Left ventricle myocardium inferior (tissue), 1 donor: ENCODE data around the gene OVOL3. TPM values are rescaled to one million over a fixed set of nuclear protein-coding genes. Genes with fewer than 3 reads are reported as not detected.
"Not testable (repeated sequence)": the region's sequence is repeated elsewhere in the genome, so short reads cannot be mapped to it uniquely, and the experiment has no call there.

ENCODE experiments used
- DNase-seq: peaks from one replicate; pipeline ENCODE4 v3.0.0-alpha.2; 2020
- H3K27ac ChIP-seq: fragments of 200-600 bp; replicated peaks from 2 replicates; pipeline ENCODE4 v1.8.0; 2021
- H3K27me3 ChIP-seq: fragments of 200-600 bp; 2 replicates; pipeline ENCODE4 v1.8.0; 2021; ENCODE audit warnings: low read depth
- H3K36me3 ChIP-seq: fragments of 200-600 bp; 2 replicates; pipeline ENCODE4 v1.8.0; 2021
- H3K4me1 ChIP-seq: fragments of 200-600 bp; 2 replicates; pipeline ENCODE4 v1.8.0; 2021
- H3K4me3 ChIP-seq: fragments of 200-600 bp; 2 replicates; pipeline ENCODE4 v1.8.0; 2021; ENCODE audit warnings: mild to moderate bottlenecking, moderate library complexity
- H3K9me3 ChIP-seq: fragments of 200-600 bp; replicated peaks from 2 replicates; pipeline ENCODE4 v1.8.0; 2021
- intact Hi-C: fragments of 100-400 bp; cut with micrococcal nuclease; formaldehyde crosslinking; loops from one replicate; pipeline ENCODE4 v1.11.0; 2022
- total RNA-seq: library from RNA; stranded (reverse); fragmentation: NEBNext Ultra II Directional; extraction: Animal tissue kit (Norgen Biotek cat#: 25700); gene quantifications from one replicate; pipeline ENCODE4 v1.2.1, GENCODE V29; 2021
- TF ChIP-seq, protein P1 (sequence below): fragments of 200-600 bp; IDR thresholded peaks from 2 replicates; pipeline ENCODE4 v1.8.0; 2021; ENCODE audit warnings: antibody characterized with exemption, mild to moderate bottlenecking, borderline replicate concordance
- donor health status: DM: no; HTN: yes; CAD: no; lungs with severe emphysema.

OVOL3 gene
- total RNA-seq, 1 donor from 2014 or later: not detected

DNA sequence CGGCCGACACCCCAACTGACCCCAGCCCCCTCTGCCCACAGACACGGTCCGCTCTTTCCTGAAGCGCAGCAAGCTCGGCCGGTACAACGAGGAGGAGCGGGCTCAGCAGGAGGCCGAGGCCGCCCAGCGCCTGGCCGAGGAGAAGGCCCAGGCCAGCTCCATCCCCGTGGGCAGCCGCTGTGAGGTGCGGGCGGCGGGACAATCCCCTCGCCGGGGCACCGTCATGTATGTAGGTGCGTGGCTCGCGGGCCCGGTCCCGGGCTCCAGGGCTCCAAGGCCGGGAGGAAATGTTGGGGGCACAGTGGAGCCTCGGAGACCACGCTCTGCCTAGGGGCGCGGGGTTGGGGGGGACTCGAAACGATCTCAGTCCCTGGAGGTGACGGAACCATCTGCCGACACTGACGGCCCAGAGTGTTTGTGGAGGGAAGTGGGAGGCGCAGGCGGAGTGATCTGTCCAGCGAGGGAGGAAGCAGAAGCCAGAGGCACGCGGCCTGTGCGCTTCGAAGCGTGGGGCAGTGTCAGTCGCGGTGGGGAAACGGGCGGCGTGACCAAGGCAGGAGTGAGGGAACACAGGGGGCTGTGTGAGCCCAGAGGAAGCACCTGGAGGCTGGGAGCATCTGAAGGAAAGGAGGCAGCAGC, 10.7 kb downstream of the OVOL3 start:
- peaks cover 7% of the 10 kb centered on the region for H3K4me1 ChIP-seq
- intact Hi-C loops: no loop called here
- H3K27ac ChIP-seq: no peak overlapping the region
- DNase-seq: no peak
- H3K4me3 ChIP-seq: no peak overlapping the region
- TF ChIP-seq, protein P1, sequence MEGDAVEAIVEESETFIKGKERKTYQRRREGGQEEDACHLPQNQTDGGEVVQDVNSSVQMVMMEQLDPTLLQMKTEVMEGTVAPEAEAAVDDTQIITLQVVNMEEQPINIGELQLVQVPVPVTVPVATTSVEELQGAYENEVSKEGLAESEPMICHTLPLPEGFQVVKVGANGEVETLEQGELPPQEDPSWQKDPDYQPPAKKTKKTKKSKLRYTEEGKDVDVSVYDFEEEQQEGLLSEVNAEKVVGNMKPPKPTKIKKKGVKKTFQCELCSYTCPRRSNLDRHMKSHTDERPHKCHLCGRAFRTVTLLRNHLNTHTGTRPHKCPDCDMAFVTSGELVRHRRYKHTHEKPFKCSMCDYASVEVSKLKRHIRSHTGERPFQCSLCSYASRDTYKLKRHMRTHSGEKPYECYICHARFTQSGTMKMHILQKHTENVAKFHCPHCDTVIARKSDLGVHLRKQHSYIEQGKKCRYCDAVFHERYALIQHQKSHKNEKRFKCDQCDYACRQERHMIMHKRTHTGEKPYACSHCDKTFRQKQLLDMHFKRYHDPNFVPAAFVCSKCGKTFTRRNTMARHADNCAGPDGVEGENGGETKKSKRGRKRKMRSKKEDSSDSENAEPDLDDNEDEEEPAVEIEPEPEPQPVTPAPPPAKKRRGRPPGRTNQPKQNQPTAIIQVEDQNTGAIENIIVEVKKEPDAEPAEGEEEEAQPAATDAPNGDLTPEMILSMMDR: no peak
- H3K9me3 ChIP-seq: no peaks in the 10 kb centered on the region
- H3K27me3 ChIP-seq: no peaks in the 10 kb centered on the region
- peaks cover 70% of the 10 kb centered on the region for H3K36me3 ChIP-seq

DNA sequence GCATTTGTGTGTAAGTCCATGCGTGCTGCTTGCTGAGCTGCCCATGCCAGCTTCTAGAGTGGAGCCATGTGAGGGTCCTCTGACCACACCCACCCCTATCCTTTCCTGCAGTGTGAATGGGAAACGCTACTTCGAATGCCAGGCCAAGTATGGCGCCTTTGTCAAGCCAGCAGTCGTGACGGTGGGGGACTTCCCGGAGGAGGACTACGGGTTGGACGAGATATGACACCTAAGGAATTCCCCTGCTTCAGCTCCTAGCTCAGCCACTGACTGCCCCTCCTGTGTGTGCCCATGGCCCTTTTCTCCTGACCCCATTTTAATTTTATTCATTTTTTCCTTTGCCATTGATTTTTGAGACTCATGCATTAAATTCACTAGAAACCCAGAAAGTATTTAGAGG, 14.6 kb downstream of the OVOL3 start:
- no peaks in the 10 kb centered on the region for H3K9me3 ChIP-seq
- H3K36me3 ChIP-seq: peaks cover 48% of the 10 kb centered on the region
- TF ChIP-seq, protein P1: no peak
- H3K27me3 ChIP-seq: no peaks in the 10 kb centered on the region
- H3K27ac ChIP-seq: no peak overlapping the region
- peaks cover 21% of the 10 kb centered on the region for H3K4me1 ChIP-seq
- no peak for DNase-seq
- intact Hi-C loops: no loop called here
- H3K4me3 ChIP-seq: no peak overlapping the region

DNA sequence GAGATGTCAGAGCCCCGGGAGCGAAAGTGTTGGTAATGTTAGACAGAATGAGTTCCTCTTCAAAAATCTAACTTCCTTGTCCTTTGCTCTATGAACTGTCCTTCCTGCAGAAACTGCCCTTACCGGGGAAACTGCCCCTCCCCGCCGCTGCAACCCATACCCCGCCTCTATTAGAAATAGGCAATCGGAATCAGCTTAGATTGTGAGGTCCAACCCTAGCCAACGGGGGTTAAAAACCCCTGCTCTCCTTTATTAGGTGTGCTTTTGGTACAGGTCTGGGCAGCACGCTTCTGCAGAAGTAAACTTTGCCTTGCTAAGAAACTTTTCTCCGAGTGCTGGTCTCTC, 17.4 kb downstream of the OVOL3 start:
- Histone ChIP-seq H3K27me3 (no peaks in the 10 kb centered on the region), H3K4me3 (peak overlapping the region; percentile 65), H3K4me1 (peaks cover 26% of the 10 kb centered on the region), H3K36me3 (peaks cover 26% of the 10 kb centered on the region), H3K9me3 (no peaks in the 10 kb centered on the region), H3K27ac (peak overlapping the region; percentile 94)
- intact Hi-C loops: no loop called here
- TF ChIP-seq, protein P1: no peak
- peak; percentile 39 for DNase-seq

GRCh38 chr19:36131221-36131620, 20.3 kb downstream of the OVOL3 start:
- intact Hi-C loops, H3K27ac ChIP-seq, H3K4me3 ChIP-seq, H3K36me3 ChIP-seq, H3K27me3 ChIP-seq, H3K9me3 ChIP-seq: not testable (repeated sequence)
- peak; percentile 30 for DNase-seq
- peaks cover 30% of the 10 kb centered on the region for H3K4me1 ChIP-seq

DNA sequence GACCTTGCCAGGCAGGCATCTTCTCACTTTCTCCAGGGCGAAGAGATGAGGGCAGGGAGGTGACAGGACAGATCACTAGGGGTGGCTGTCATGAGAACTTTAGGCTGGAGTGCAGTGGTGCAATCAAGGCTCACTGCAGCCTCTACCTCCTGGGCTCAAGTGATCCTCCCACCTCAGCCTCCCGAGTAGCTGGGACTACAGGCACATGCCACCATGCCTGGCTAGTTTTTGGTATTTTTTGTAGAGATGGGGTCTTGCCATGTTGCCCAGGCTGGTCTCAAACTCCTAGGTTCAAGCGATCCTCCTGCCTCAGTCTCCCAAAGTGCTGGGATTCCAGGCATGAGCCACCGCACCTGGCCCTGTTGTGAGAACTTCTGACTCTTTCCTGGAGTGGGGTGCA, 23.9 kb downstream of the OVOL3 start:
- intact Hi-C loops, DNase-seq: not testable (repeated sequence)

DNA sequence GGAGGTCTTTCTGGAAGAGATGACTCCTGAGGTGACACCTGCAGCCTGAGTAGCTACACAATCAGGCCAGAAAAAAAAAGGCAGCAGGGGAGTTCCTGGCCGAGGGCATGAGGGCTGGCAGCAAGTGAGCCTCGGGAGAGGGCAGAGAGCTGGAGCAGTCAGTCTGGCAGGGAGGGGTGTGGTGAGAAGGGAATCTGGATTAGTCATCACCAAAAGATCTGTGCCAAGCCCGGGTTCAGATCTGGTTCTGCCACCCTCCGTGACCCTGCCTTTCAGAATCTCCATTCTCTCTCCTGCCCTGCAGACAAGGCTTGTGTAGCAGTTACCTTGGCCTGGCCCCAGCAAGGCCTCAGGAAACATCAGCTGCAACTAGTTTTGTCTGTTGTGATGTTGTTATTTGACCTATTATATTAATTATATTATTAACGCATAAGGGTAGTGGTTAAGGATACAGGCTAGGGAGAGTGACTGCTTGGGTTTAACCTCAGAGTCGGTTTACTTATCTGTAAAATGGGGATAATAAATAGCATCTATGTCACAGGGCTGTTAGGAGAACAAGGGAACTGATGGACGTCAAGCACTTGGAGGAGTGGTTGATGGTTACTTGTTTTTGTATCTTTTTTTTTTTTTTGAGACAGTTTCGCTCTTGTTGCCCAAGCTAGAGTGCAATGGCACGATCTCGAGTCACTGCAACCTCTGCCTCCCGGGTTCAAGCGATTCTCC, 26.2 kb downstream of the OVOL3 start:
- Histone ChIP-seq H3K36me3 (peaks cover 6% of the 10 kb centered on the region), H3K9me3 (no peaks in the 10 kb centered on the region), H3K27me3 (no peaks in the 10 kb centered on the region), H3K4me1 (peaks cover 43% of the 10 kb centered on the region), H3K27ac (peak overlapping the region; percentile 67), H3K4me3 (no peak overlapping the region)
- intact Hi-C loops: no loop called here
- TF ChIP-seq, protein P1: no peak
- DNase-seq: peak; percentile 40

More for the DNA sequence above, 23.9 kb downstream of the OVOL3 start:
- not testable (repeated sequence) for H3K9me3 ChIP-seq, H3K27me3 ChIP-seq, H3K4me3 ChIP-seq, H3K36me3 ChIP-seq, H3K27ac ChIP-seq
- H3K4me1 ChIP-seq: peaks cover 30% of the 10 kb centered on the region
